ENCODE results near the gene SIX5.

DNA sequence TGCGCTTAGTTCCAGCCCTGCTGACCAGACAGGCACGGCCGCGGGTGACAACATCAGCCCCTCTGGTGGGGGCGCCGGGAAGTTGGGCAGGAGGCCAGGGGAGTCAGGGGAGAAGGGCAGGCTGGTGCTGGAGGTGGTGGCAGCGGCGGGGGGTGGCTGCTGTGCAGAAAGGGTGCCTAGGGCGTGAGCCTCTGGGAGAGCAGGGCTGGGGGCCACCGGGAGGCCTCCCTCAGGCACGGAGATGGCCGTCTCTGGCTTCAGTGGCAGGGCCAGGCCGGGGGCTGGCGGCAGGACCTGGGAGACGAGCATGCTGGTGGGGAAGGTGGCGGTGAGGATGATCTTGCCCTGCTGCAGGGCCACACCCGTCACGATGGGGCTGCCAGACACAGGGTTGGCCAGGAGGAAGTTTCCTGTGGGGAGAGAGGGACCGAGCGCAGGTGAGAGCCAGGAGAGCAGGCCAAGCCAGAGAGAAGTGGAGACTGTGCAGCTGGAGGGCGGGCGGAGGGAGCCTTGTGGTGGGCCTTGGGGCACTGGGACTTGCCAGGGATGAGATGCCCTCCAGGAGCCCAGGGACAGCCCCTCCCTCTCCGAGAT, 3.3 kb downstream of the SIX5 start:
- TF ChIP-seq, protein P1, sequence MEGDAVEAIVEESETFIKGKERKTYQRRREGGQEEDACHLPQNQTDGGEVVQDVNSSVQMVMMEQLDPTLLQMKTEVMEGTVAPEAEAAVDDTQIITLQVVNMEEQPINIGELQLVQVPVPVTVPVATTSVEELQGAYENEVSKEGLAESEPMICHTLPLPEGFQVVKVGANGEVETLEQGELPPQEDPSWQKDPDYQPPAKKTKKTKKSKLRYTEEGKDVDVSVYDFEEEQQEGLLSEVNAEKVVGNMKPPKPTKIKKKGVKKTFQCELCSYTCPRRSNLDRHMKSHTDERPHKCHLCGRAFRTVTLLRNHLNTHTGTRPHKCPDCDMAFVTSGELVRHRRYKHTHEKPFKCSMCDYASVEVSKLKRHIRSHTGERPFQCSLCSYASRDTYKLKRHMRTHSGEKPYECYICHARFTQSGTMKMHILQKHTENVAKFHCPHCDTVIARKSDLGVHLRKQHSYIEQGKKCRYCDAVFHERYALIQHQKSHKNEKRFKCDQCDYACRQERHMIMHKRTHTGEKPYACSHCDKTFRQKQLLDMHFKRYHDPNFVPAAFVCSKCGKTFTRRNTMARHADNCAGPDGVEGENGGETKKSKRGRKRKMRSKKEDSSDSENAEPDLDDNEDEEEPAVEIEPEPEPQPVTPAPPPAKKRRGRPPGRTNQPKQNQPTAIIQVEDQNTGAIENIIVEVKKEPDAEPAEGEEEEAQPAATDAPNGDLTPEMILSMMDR (conservative IDR thresholded peaks at IDR 0.05; ENCODE audit: low read depth, low read length), result no peak
- no peak for TF ChIP-seq EZH2 (IDR thresholded peaks at IDR 0.05; ENCODE audit: low read length, unreplicated experiment)
- no peak for TF ChIP-seq EZH2phosphoT487 (IDR thresholded peaks at IDR 0.05; ENCODE audit: borderline replicate concordance, low read length)
